ENCODE measurements around the gene TBC1D25. TPM values are rescaled to one million over a fixed set of nuclear protein-coding genes. Genes with fewer than 3 reads are reported as not detected.

TBC1D25 gene, protein sequence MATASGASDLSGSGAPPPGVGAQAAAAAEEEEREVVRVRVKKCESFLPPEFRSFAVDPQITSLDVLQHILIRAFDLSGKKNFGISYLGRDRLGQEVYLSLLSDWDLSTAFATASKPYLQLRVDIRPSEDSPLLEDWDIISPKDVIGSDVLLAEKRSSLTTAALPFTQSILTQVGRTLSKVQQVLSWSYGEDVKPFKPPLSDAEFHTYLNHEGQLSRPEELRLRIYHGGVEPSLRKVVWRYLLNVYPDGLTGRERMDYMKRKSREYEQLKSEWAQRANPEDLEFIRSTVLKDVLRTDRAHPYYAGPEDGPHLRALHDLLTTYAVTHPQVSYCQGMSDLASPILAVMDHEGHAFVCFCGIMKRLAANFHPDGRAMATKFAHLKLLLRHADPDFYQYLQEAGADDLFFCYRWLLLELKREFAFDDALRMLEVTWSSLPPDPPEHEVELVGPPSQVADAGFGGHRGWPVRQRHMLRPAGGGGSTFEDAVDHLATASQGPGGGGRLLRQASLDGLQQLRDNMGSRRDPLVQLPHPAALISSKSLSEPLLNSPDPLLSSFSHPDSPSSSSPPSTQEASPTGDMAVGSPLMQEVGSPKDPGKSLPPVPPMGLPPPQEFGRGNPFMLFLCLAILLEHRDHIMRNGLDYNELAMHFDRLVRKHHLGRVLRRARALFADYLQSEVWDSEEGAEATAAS
- 10.7 TPM for polyA plus RNA-seq (ENCODE audit: insufficient read length)
- long read RNA-seq, donor 1, full-length matches to known transcripts: 1 of 1 reads
- long read RNA-seq, donor 1, partial matches to known transcripts: 0 of 1 reads
- long read RNA-seq, donor 1, other reads (novel, unspliced or antisense): 0 of 1 reads
- long read RNA-seq, donor 2, full-length matches to known transcripts: 3 of 3 reads
- long read RNA-seq, donor 2, partial matches to known transcripts: 0 of 3 reads
- long read RNA-seq, donor 2, other reads (novel, unspliced or antisense): 0 of 3 reads
- long read RNA-seq, donor 3, full-length matches to known transcripts: 1 of 1 reads
- long read RNA-seq, donor 3, partial matches to known transcripts: 0 of 1 reads
- long read RNA-seq, donor 3, other reads (novel, unspliced or antisense): 0 of 1 reads
- long read RNA-seq, donor 4: 0 reads
- long read RNA-seq, donor 5, full-length matches to known transcripts: 4 of 4 reads
- long read RNA-seq, donor 5, partial matches to known transcripts: 0 of 4 reads
- long read RNA-seq, donor 5, other reads (novel, unspliced or antisense): 0 of 4 reads
- long read RNA-seq, donor 6, partial matches to known transcripts: 0 of 2 reads
- long read RNA-seq, donor 6, other reads (novel, unspliced or antisense): 0 of 2 reads
- long read RNA-seq, donor 7, full-length matches to known transcripts: 4 of 4 reads
- long read RNA-seq, donor 7, partial matches to known transcripts: 0 of 4 reads
- long read RNA-seq, donor 7, other reads (novel, unspliced or antisense): 0 of 4 reads
- long read RNA-seq, donor 8: 0 reads

- peak; percentile 93 for DNase-seq
These were observed at the start of gene TBC1D25 for GRCh38 chrX:48539345-48540027. TBC1D25 (plus strand) TSS chrX:48539714; CDS start chrX:48539798, 84 bp downstream.

DNA sequence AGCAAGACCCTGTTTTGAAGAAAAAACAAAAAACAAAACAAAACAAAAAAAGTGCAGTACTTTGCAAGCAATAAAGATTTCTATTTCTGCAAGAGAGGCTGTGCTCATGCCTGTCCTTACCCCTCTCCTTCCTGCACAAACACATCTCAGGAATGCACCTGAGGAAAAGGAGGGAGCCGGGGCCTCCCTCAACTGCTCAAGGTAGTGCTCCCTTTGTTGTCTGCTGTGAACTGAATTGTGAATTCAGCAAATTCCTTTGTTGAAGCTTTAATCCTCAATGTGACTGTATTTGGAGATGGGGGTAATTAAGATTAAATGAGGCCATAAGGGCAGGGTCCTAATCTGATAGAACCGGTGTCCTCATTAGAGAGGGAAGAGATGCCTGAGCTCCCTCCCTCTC lies 49.6 kb upstream of the TBC1D25 start:
- DNase-seq: no peak

GRCh38 chrX:48490661-48491060 lies 48.9 kb upstream of the TBC1D25 start:
- no peak for DNase-seq

DNA sequence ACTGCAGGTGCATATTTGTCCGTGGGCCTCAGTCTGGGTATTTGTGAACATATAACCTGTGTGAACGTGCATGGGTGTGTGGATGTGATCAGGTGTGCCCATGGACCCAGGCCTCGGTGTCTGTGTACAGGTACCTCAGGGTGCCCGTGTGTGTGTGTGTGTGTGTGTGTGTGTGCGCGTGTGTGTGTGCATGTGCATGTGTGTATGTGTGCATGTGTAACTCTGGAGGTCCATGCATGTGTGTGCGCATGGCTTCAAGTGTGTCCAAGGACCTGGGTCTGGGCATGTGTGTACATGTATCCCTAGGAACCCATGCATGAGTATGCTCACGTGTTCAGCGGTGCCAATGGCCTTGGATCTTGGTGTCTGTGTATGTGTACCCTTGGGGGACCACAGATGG lies 47.7 kb upstream of the TBC1D25 start:
- DNase-seq: no peak

DNA sequence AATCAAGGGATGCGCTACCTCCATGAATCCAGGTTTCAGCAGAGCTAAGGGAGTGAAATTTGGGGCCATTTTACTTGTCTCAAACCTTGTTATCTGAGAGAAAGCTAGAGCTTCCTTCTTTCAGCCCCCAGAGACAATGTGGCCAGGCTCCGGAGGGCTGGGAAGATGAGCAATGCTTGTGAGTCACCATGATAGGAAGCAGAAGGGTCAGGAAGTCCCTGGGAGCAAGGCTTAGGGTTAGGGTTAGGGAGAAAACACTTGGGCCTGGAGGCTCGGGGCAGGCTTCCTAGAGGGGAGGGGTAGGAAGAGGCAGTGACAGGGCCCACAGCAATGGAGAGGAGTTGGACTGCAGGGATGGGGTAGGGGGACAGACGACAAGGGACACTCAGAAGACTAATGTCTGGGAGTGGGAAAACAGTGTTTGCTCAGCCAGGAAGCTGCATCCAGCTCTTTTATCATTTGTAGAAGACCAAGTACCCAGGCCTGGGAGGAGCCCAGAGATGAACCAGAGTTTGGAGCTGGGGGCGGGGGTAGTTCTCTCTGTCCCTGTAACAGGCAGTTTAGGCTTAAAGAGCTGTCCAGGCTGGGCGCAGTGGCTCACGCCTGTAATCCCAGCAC lies 47.1 kb upstream of the TBC1D25 start:
- no peak for DNase-seq

GRCh38 chrX:48493890-48494364 lies 45.6 kb upstream of the TBC1D25 start:
- no peak for DNase-seq

- DNase-seq: no peak
These were observed 42.9 kb upstream of the TBC1D25 start for GRCh38 chrX:48496660-48497059.

DNA sequence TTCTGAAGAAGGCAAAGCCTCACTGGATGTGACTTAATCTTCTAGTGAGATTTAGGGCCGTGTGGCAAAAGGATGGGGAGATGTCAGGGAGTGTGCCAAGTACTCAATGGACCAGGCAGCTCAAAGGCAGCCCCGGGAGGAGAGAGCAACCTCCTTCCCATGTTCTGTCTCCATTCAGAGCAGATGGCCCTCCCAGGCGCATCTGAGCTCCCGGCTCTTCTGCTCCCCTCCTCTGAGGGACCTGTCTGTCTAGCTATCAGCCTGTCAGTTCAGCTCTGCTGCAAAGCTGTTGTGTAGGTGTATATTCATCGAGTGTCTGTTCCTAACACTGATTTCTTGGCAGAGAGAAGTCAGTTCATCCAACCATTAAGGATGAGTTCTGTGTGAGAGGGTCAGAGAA lies 41.6 kb upstream of the TBC1D25 start:
- no peak for DNase-seq

- no peak for DNase-seq
These were observed 41.1 kb upstream of the TBC1D25 start for GRCh38 chrX:48498374-48498809.

DNA sequence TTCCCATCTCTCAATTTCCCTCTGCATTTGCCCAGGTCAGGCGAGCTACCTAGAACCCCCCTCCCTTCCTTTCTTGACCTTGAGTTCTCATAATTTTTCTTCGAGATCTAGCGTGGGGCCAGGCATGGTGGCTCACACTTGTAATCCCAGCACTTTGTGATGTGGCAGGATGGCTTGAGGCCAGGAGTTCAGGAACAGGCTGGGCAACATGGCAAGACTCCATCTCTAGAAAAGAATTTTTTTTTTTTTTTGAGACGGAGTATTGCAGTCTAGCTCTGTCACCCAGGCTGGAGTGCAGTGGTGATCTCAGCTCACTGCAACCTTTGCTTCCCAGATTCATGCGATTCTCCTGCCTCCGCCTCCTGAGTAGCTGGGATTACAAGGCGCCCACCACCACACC lies 35.3 kb upstream of the TBC1D25 start:
- DNase-seq: no peak

DNA sequence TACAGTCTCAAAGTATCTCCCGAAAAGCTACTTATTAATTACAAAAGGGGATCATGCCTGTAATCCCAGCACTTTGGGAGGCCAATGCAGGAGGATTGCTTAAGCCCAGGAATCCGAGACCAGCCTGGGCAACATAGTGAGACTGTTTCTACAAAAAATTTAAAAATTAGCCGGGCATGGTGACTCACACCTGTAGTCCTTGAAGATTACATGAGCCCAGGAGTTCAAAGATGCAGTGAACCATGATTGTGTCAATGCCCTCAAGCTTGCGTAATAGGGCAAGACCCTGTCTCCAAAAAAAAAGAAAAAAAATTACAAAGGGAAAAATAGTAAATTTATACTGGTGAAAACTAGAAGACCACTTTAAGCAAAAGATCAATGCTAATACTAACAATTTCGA lies 34.0 kb upstream of the TBC1D25 start:
- no peak for DNase-seq

DNA sequence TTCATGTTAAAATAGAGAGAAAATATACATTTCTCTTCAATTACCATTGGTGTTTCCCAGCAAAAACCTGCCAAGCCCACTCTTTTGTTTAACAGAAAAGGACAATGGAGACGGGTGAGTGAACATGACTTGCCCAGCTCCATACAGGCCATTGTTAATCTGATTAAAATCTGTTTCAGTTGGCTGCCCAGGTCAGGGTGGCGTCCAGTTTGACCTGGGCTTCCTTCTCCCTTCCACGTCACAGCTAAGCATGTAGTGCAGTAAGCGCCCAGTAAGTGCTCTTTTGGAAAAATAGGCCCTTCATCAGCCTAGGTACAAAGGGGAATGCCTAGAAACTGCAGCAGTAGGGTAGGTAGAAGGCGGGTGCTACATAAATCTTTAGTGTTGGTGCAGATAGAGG lies 32.3 kb upstream of the TBC1D25 start:
- DNase-seq: no peak

DNA sequence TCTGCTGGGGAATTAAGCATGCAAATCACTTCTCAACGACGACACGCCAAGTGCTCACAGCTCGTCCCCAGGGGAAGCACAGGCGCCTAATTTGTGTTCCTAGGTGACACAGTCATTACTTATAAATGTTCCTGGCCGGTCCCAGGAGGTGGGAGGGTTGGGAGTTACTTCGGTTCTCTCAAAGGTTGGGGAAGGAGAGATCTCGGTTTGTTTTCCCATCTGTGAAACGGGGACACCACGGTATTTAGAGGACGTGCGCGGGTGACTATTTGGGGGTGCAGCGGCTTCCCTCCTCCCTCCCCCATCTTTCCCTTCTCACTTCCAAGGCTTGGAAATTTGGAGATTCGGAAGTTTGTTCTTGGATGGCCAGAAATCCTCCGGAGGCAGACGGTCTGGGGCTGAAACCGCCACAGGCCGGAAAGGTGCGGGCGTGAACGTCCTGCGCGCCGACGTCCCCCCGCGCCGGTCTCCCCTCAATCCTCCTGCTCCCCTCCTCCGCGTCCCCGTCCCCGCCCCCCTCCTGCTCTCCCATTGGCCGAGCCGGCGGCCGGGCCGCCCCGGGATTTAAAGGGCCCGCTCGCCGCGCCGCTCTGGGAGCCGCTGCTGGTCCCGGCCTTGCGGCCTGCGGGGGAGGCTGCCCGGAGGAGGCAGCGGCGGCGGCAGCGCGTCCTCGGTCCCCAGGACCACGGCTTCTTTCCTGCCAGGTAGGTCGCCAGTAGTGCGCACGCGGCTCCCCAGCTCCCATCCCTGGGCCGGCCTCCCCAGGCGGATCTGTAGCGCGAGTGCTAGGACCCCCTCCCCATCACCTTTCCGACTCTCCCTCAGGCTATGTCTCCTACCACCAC lies 30.9 kb upstream of the TBC1D25 start, which contains the start of gene PORCN:
TSS of gene PORCN (plus strand) at position 593 of the 845 bp plus-strand sequence. CDS start 829 bp downstream, outside the sequence.
- peak; percentile 57 for DNase-seq

DNA sequence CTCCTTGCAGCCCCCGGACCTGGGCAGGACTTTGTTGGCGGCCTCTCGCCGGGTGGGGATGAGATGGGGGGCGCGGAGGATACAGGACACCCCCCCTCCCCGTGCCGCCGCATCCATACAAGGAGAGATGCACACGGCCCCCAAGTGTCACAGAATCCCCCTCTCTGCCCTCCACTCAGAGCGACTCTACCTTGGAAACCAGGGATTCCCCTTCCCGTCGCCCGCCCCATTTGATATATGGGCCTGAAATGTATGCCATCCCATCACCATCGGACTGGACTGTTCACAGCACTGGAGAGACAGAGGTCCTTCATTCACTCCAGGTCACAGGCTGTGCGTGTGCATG lies 30.3 kb upstream of the TBC1D25 start:
- DNase-seq: no peak

DNA sequence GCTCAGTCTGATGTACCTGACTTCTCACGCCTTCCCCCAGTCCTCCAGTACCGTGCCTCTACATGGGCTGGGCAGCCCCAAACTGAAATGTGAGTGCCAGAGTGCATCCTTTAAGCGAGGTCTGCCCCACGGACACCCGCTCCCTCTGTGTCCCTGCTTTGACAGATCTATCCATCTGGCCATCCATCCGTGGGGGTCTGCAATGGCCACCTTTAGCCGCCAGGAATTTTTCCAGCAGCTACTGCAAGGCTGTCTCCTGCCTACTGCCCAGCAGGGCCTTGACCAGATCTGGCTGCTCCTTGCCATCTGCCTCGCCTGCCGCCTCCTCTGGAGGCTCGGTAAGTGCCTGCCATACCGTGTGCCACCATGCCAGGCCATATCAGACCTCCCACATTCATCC lies 29.9 kb upstream of the TBC1D25 start:
- no peak for DNase-seq

DNA sequence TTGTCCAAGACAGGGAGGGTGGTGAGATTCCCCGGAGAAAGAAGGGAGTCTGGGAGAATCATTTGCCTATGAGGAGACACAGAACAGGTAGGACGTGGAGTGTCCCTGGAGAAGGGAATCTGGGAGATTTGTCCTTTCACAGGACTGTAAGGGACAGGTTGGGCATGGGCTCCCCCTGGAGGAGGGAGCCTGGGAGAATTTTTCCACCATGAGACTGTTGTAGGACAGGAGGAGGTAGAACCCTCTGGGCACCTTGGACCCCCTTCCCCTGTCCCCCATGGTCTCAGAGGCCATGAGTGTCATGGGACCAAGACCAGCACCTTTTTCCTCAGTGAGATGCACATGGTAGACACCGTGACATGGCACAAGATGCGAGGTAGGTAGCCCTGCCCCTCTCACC lies 28.0 kb upstream of the TBC1D25 start:
- no peak for DNase-seq

- DNase-seq: no peak
These were observed 27.1 kb upstream of the TBC1D25 start for GRCh38 chrX:48512371-48512935.

DNA sequence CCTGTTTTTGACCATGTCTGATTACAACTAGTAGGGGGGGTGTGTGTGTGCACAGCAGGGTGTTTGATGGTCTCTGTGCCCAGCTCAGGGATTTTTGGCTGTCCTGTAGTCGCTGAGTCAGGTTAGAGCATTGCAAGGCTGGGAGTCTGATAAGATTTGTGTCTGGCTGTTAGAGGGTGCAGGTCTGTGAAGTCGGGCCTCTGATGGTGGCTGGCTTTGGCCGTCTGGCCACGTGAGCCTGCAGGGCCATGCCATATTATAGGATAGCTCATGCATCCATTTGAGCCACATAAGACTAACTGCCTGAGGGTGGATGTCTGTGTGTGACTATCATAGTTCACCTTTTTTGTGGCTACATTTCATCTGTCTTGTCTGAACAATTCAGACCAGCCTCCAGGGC lies 25.8 kb upstream of the TBC1D25 start:
- DNase-seq: no peak

- DNase-seq: no peak
These were observed 25.2 kb upstream of the TBC1D25 start for GRCh38 chrX:48514126-48514806.
